SK-N-DZ (cell line): ENCODE data around the gene GPT2.

Experiments used
- DNase-seq: peaks from one replicate; pipeline ENCODE4 v3.0.0-alpha.2; 2015; ENCODE audit warnings: low spot score
- small RNA-seq, 2 experiments: library from RNA; depleted of rRNA; stranded (forward); fragments of <200 nt; gene quantifications; one replicate each; pipeline ENCODE3, GENCODE V24; 2014

Gene GPT2

GRCh38 chr16:46968063-46968435 is 83.9 kb downstream of the GPT2 start:
- no peak for DNase-seq

- no peak for DNase-seq
These were observed 85.9 kb downstream of the GPT2 start for GRCh38 chr16:46970089-46970488.

- no peak for DNase-seq
These were observed 87.1 kb downstream of the GPT2 start for GRCh38 chr16:46971271-46971670.

- DNase-seq = peak; percentile 40
These were observed 88.5 kb downstream of the GPT2 start for GRCh38 chr16:46972429-46973206.

GRCh38 chr16:46973207-46973995 is 89.2 kb downstream of the GPT2 start, which contains the start of gene DNAJA2:
Gene DNAJA2, minus strand, starts transcription at chr16:46973674. Its CDS starts 102 bp downstream, at chr16:46973572.
- peak; percentile 85 for DNase-seq

GRCh38 chr16:46973996-46974324 is 89.8 kb downstream of the GPT2 start:
- no peak for DNase-seq

GRCh38 chr16:46974352-46974751 is 90.2 kb downstream of the GPT2 start:
- DNase-seq = peak; percentile 66

GRCh38 chr16:46975165-46975564 is 91.0 kb downstream of the GPT2 start:
- no peak for DNase-seq

GRCh38 chr16:46975908-46976470 is 91.8 kb downstream of the GPT2 start:
- no peak for DNase-seq

GRCh38 chr16:46976550-46976949 is 92.4 kb downstream of the GPT2 start:
- DNase-seq = no peak

Small RNA genes within 50 kb of the gene (small RNA-seq; reads per million reads assigned to genes)
- gene AC007225.2 = 0 reads per million in 2 experiments
